CD14-positive monocyte (primary cell): ENCODE measurements around the gene ZC3HAV1. TPM values are rescaled to one million over a fixed set of nuclear protein-coding genes. Genes with fewer than 3 reads are reported as not detected.

Source experiments
- DNase-seq, 3 donors: peaks; one replicate each; pipeline ENCODE4 v3.0.0-alpha.2; 2011 to 2022
- H2AFZ ChIP-seq: 2 replicates; pipeline ENCODE4 v1.6.0; 2012; ENCODE audit warnings: mild to moderate bottlenecking, low read depth, low read length, inconsistent platforms; ENCODE audit not compliant: insufficient read depth, poor library complexity, severe bottlenecking
- H3K27ac ChIP-seq, 2 donors: 1 replicate in 1 of 2; 2 replicates in 1 of 2; pipeline ENCODE4 v1.5.1; 2012 to 2013; ENCODE audit warnings: low read length in 2 of 2, control low read depth in 1 of 2, inconsistent platforms in 1 of 2, low read depth in 1 of 2, mild to moderate bottlenecking in 1 of 2
- H3K27me3 ChIP-seq, 2 donors: one replicate each; pipeline versions ENCODE4 v1.6.0 to v1.6.1; 2011 to 2013; ENCODE audit warnings: low read length in 2 of 2; ENCODE audit not compliant: control insufficient read depth in 2 of 2, insufficient read depth in 2 of 2
- H3K36me3 ChIP-seq, 2 donors: replicated peaks in 1 of 2; 1 replicate in 1 of 2; 2 replicates in 1 of 2; pipeline versions ENCODE4 v1.5.1 to v1.6.1; 2012 to 2013; ENCODE audit warnings: low read length in 2 of 2, control low read depth in 1 of 2, inconsistent platforms in 1 of 2, mild to moderate bottlenecking in 1 of 2; ENCODE audit not compliant: insufficient read depth in 2 of 2, control insufficient read depth in 1 of 2
- H3K4me1 ChIP-seq, 2 donors: 1 replicate in 1 of 2; 2 replicates in 1 of 2; pipeline versions ENCODE4 v1.5.1 to v1.6.1; 2012 to 2013; ENCODE audit warnings: low read length in 2 of 2, control low read depth in 1 of 2, inconsistent platforms in 1 of 2, mild to moderate bottlenecking in 1 of 2, moderate library complexity in 1 of 2; ENCODE audit not compliant: insufficient read depth in 2 of 2, control insufficient read depth in 1 of 2
- H3K4me2 ChIP-seq: replicated peaks from 2 replicates; pipeline ENCODE3; 2012; ENCODE audit warnings: low read length, moderate library complexity, mild to moderate bottlenecking; ENCODE audit not compliant: poor library complexity, severe bottlenecking; ENCODE audit errors: extremely low read depth
- H3K4me3 ChIP-seq, 3 experiments: fragments of 200-600 bp in 1 of 3; sonication (generic) in 1 of 3; replicated peaks in 1 of 3; 1 replicate in 2 of 3; 2 replicates in 1 of 3; pipeline ENCODE4 v1.5.1; 2011 to 2013; ENCODE audit warnings: low read length in 3 of 3, mild to moderate bottlenecking in 3 of 3, control low read depth in 2 of 3, low read depth in 2 of 3, inconsistent platforms in 1 of 3, moderate library complexity in 1 of 3
- H3K79me2 ChIP-seq: 2 replicates; pipeline ENCODE4 v1.6.0; 2012; ENCODE audit warnings: mild to moderate bottlenecking, control low read depth, inconsistent platforms, low read length, moderate library complexity; ENCODE audit not compliant: insufficient read depth
- H3K9ac ChIP-seq: 2 replicates; pipeline ENCODE4 v1.6.0; 2017; ENCODE audit warnings: low read length, mild to moderate bottlenecking; ENCODE audit not compliant: insufficient read depth, poor library complexity, severe bottlenecking
- H3K9me3 ChIP-seq, 2 donors: replicated peaks in 1 of 2; 1 replicate in 1 of 2; 2 replicates in 1 of 2; pipeline versions ENCODE4 v1.5.1 to v1.6.1; 2012 to 2013; ENCODE audit warnings: low read length in 2 of 2, control low read depth in 1 of 2; ENCODE audit not compliant: control insufficient read depth in 1 of 2, insufficient read depth in 1 of 2
- H4K20me1 ChIP-seq: 2 replicates; pipeline ENCODE4 v1.6.0; 2012; ENCODE audit warnings: mild to moderate bottlenecking, low read length, control low read depth, moderate library complexity; ENCODE audit not compliant: insufficient read depth
- H3K27ac Mint-ChIP-seq, 7 donors: one replicate each; pipeline ENCODE4 v1.8.0; 2020; ENCODE audit warnings: mild to moderate bottlenecking in 7 of 7, mixed read lengths in 7 of 7, moderate library complexity in 6 of 7, inconsistent platforms in 2 of 7
- H3K27me3 Mint-ChIP-seq, 3 donors: one replicate each; pipeline ENCODE4 v1.8.0; 2021 to 2022; ENCODE audit warnings: low read depth in 3 of 3, mild to moderate bottlenecking in 3 of 3, mixed read lengths in 3 of 3, moderate library complexity in 3 of 3, inconsistent platforms in 1 of 3
- H3K36me3 Mint-ChIP-seq, 2 donors: one replicate each; pipeline ENCODE4 v1.8.0; 2020; ENCODE audit warnings: mixed read lengths in 2 of 2, inconsistent platforms in 1 of 2, mild to moderate bottlenecking in 1 of 2
- H3K4me1 Mint-ChIP-seq: one replicate; pipeline ENCODE4 v1.8.0; 2020; ENCODE audit warnings: mild to moderate bottlenecking, mixed read lengths
- H3K4me3 Mint-ChIP-seq, 2 donors: one replicate each; pipeline ENCODE4 v1.8.0; 2020; ENCODE audit warnings: mild to moderate bottlenecking in 2 of 2, mixed read lengths in 2 of 2, moderate library complexity in 1 of 2
- H3K9me3 Mint-ChIP-seq, 7 donors: one replicate each; pipeline ENCODE4 v1.8.0; 2020 to 2022; ENCODE audit warnings: mixed read lengths in 7 of 7, mild to moderate bottlenecking in 6 of 7, moderate library complexity in 6 of 7, inconsistent platforms in 2 of 7
- CTCF ChIP-seq: fragments of 200-600 bp; IDR thresholded peaks from one replicate; pipeline ENCODE4 v1.8.0; 2022; ENCODE audit warnings: antibody characterized with exemption, mild to moderate bottlenecking
- WGBS: methylation state at CpG from one replicate; pipeline ENCODE4 v1.1.5; 2013; ENCODE audit warnings: missing lambda C conversion rate; ENCODE audit not compliant: insufficient coverage; 5-methylcytosine and 5-hydroxymethylcytosine counted together
- intact Hi-C, 2 donors: fragments of 100-400 bp; cut with micrococcal nuclease; formaldehyde crosslinking; loops; one replicate each; pipeline versions ENCODE4 v1.15.0 to v1.15.1; 2023
- polyA plus RNA-seq, 3 donors: library from polyadenylated mRNA; depleted of rRNA in 1 of 3; unstranded in 2 of 3; stranded (reverse) in 1 of 3; fragments of 300-500 nt in 2 of 3; fragments of >200 nt in 1 of 3; fragmentation: Illumina TruSeq in 2 of 3; gene quantifications; 1 replicate in 2 of 3; 2 replicates in 1 of 3; pipeline ENCODE4 v1.2.3, GENCODE V29; 2012 to 2021

ZC3HAV1 gene
- polyA plus RNA-seq, 3 donors, result 20.7 to 30.2 (median 21.2) TPM

DNA sequence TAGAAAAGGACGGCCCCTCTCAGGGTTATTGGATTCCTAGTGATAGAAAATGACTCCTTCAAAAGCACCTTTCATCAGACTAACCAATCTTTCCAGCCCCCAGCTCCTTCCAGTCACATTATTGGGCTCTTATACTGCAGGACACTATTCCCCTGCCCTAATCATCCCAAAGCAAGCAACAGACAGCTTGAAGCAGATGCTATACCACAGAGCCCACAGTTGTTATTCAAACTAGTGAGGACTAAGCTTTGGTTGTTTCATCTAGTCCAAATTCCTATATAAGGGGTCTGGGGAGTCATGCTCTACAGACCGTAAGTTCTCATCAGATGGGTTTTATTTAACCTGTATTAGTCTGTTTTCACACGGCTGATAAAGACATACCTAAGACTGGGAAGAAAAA is 98.1 kb downstream of the ZC3HAV1 start:
- Histone ChIP-seq H3K4me3 (no peak overlapping the region), H3K79me2 (no peaks in the 10 kb centered on the region), H3K36me3 (no peaks in the 10 kb centered on the region), H3K9me3 (peaks cover 0 to 4% of the 10 kb centered on the region in 2 donors), H2AFZ (no peak overlapping the region), H3K27ac (no peak overlapping the region), H3K4me1 (no peaks in the 10 kb centered on the region), H3K4me2 (no peak overlapping the region), H4K20me1 (no peaks in the 10 kb centered on the region), H3K27me3 (no peaks in the 10 kb centered on the region), H3K9ac (no peak overlapping the region)
- WGBS, result no CpG with 5 or more reads among the region's 3 CpGs
- intact Hi-C loops, result no loop called here
- no peak for DNase-seq
- Mint-ChIP-seq H3K36me3 (no peaks in the 10 kb centered on the region), H3K27me3 (peaks cover 0 to 5% (median 3%) of the 10 kb centered on the region in 3 donors), H3K4me1 (no peaks in the 10 kb centered on the region), H3K9me3 (peaks cover 5 to 30% (median 13%) of the 10 kb centered on the region in 7 donors), H3K4me3 (no peak overlapping the region), H3K27ac (no peak overlapping the region)
- no peak for TF ChIP-seq CTCF

DNA sequence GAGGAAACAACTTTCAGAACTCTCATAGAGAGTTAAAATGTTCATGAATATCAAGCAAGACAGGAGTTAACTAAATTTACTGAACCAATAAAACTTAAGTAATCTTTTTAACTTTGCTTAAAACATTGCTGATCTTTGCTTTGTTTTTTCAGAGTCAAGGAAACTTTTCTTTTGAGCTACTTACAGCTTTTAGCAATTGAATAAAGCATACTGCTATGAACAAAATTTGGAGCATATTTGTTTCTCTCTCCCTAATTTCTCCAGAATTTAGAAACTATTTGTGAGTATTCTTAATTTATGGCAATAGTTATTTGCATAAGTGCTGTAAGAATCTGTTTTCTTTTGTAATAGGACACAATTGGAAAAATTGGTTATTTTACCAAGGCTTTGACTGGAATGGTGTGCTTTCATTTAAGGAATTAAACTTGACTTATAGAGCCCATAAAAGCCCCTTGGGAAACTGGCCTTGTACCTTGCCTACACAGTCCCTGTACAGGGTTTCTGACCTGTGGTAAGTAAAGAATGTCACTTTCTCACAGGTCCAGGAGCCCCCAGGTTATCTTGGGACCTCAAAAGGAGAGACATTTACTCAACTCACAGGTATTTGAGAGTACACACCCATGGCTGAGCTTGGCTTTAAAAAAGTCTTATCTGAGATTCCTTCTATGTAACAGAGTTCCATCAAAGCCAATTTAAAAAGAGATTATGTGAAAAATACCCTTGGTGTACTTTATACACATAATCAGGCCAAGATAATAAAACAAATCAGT is 105.0 kb downstream of the ZC3HAV1 start:
- no peaks in the 10 kb centered on the region for H3K79me2 ChIP-seq
- H3K9me3 ChIP-seq, result no peaks in the 10 kb centered on the region
- Mint-ChIP-seq H3K27me3 (peaks cover 0 to 3% (median 3%) of the 10 kb centered on the region in 3 donors), H3K4me1 (no peaks in the 10 kb centered on the region), H3K9me3 (peaks cover 4 to 26% (median 18%) of the 10 kb centered on the region in 7 donors), H3K36me3 (no peaks in the 10 kb centered on the region), H3K4me3 (no peak overlapping the region), H3K27ac (no peak overlapping the region)
- no peaks in the 10 kb centered on the region for H3K27me3 ChIP-seq
- no peak overlapping the region for H3K4me3 ChIP-seq
- no peak overlapping the region for H3K9ac ChIP-seq
- H3K4me1 ChIP-seq, result no peaks in the 10 kb centered on the region
- intact Hi-C loops, result no loop called here
- TF ChIP-seq CTCF, result no peak
- H2AFZ ChIP-seq, result no peak overlapping the region
- no peak overlapping the region for H3K4me2 ChIP-seq
- DNase-seq, result no peak
- H3K27ac ChIP-seq, result no peak overlapping the region
- no peaks in the 10 kb centered on the region for H3K36me3 ChIP-seq
- no peaks in the 10 kb centered on the region for H4K20me1 ChIP-seq
